Fibroblast of lung (primary cell): ENCODE results near the gene ZNF888.

Experiments
- CTCF ChIP-seq, 2 donors: IDR thresholded peaks in 1 of 2; conservative IDR thresholded peaks in 1 of 2; 1 replicate in 1 of 2; 2 replicates in 1 of 2; pipeline ENCODE4 v1.5.1; 2011 to 2012; ENCODE audit warnings: low read length in 2 of 2, control low read depth in 1 of 2, inconsistent platforms in 1 of 2, low read depth in 1 of 2, mild to moderate bottlenecking in 1 of 2
- EZH2 ChIP-seq: IDR thresholded peaks from 2 replicates; pipeline ENCODE4 v1.5.1; 2012; ENCODE audit warnings: low read length, control low read depth, mild to moderate bottlenecking; ENCODE audit errors: missing control alignments

GRCh38 chr19:52880895-52881389 lies 42.3 kb downstream of the ZNF888 start:
- TF ChIP-seq CTCF (conservative IDR thresholded peaks at IDR 0.05 in 1 of 2, IDR thresholded peaks at IDR 0.05 in 1 of 2; ENCODE audit: low read depth in 1 of 2, low read length in 2 of 2): no peak
- TF ChIP-seq EZH2: no peak
